ENCODE results near the gene EIF3B. TPM values are rescaled to one million over a fixed set of nuclear protein-coding genes. Genes with fewer than 3 reads are reported as not detected.
"Not testable (repeated sequence)": the region's sequence is repeated elsewhere in the genome, so short reads cannot be mapped to it uniquely, and the experiment has no call there.

EIF3B gene
- total RNA-seq, 1 donor from 2014 or later, result 107 TPM

DNA sequence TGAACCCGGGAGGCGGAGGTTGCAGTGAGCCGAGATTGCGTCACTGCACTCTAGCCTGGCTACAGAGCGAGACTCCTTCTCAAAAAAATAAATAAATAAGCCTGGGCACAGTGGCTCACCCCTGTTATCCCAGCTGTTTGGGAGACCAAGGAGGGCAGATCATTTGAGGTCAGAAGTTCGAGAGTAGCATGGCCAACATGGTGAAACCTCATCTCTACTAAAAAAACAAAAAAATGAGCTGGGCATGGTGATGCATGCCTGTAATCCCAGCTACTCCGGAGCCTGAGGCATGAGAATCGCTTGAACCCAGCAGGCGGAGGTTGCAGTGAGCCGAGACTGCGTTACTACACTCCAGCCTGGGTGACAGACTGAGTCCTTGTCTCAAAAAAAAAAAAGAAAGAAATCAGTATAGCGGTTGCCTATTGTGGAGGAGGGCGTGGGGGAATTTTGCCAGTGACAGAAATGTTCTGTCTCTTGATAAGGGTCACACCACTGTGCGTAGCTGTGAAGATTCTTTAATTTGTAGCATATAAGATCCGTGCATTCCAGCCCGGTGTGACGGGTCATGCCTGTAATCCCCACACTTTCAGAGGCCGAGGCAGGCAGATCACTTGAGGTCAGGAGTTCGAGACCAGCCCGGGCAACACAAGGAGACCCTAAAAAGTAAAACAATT, 17.9 kb upstream of the EIF3B start:
- H3K4me1 ChIP-seq, result no peaks in the 10 kb centered on the region
- no peak overlapping the region for H3K4me3 ChIP-seq
- no peaks in the 10 kb centered on the region for H3K36me3 ChIP-seq
- ATAC-seq, result no peak
- no peak for DNase-seq
- intact Hi-C loops (cut with DNase I), result no loop called here
- H3K27me3 ChIP-seq, result no peaks in the 10 kb centered on the region
- H3K9me3 ChIP-seq, result no peaks in the 10 kb centered on the region
- H3K27ac ChIP-seq, result no peak overlapping the region
- TF ChIP-seq, protein P1, sequence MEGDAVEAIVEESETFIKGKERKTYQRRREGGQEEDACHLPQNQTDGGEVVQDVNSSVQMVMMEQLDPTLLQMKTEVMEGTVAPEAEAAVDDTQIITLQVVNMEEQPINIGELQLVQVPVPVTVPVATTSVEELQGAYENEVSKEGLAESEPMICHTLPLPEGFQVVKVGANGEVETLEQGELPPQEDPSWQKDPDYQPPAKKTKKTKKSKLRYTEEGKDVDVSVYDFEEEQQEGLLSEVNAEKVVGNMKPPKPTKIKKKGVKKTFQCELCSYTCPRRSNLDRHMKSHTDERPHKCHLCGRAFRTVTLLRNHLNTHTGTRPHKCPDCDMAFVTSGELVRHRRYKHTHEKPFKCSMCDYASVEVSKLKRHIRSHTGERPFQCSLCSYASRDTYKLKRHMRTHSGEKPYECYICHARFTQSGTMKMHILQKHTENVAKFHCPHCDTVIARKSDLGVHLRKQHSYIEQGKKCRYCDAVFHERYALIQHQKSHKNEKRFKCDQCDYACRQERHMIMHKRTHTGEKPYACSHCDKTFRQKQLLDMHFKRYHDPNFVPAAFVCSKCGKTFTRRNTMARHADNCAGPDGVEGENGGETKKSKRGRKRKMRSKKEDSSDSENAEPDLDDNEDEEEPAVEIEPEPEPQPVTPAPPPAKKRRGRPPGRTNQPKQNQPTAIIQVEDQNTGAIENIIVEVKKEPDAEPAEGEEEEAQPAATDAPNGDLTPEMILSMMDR (IDR thresholded peaks at IDR 0.05), result no peak

DNA sequence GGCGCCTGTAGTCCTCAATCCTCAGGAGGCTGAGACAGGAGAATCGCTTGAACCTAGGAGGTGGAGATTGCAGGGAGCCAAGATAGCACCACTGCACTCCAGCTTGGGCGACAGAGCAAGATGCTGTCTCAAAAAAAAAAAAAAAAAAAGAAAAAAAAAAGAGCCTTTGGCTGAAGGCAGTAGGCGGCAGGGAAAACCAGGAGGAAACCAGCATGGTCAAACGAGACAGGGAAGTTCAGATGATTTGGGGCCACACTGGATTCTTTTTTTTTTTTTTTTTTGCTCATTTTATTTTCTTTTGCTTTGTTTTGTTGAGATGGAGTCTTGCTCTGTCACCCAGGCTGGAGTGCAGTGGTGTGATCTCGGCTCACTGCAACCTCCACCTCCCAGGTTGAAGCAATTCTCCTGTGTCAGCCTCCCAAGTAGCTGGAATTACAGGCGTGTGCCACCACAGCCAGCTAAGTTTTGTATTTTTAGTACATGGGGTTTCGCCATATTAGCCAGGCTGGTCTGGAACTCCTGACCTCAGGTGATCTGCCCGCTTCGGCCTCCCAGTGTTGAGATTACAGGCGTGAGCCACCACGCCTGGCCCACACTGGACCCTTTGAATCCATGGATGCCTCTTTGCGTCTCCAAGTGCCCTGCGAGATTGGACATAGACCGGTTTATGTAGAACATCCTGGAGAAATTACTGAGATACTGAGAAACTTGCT, 7.1 kb upstream of the EIF3B start:
- H3K9me3 ChIP-seq; DNase-seq; ATAC-seq; H3K27ac ChIP-seq; H3K4me1 ChIP-seq; intact Hi-C loops (cut with DNase I); H3K36me3 ChIP-seq; H3K27me3 ChIP-seq; H3K4me3 ChIP-seq: not testable (repeated sequence)

DNA sequence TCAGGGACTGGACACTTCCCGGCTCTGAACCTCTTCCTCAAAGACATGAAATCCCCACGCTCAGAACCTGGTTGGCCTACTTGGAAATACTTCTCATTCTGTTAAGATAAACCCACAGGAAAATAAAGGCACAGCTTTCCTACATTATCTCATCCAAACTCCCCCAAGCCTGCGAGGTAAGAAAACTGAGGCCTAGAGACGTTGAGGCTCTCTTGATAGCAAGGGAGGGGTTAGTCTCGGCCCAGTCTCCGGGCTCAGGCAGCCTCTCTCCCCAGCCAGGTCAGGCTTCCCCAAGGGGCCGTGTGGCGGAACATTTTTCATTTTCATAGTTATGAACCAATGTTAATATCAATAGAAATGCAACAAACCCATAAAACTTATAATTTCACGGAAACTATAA, 4.6 kb upstream of the EIF3B start:
- Histone ChIP-seq H3K4me3 (no peak overlapping the region), H3K9me3 (no peaks in the 10 kb centered on the region), H3K27ac (no peak overlapping the region), H3K4me1 (peaks cover 7% of the 10 kb centered on the region), H3K36me3 (no peaks in the 10 kb centered on the region), H3K27me3 (no peaks in the 10 kb centered on the region)
- no peak for ATAC-seq
- intact Hi-C loops (cut with DNase I), result loop anchor here (10.0 kb wide), 1 partner anchor 105 kb away; the partner anchor contains the start of genes MRM2 and NUDT1
- TF ChIP-seq, protein P1 (IDR thresholded peaks at IDR 0.05), result no peak
- no peak for DNase-seq

DNA sequence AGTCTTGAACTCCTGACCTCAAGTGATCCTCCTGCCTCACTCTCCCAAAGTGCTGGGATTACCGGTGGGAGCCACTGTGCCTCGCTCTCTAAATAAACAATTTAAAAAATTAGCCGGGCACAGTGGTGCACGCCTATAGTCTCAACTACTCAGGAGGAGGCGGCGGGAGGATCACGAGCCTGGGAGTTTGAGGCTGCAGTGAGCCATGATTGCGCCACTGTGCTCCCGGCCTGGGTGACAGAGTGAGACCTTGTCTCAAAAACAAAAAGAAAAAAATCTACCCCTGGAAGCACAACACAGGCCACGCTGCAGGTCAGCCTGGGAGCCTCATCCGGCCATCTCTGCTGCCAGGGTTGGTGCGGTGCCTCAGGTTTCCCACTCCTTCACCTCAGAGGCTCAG, 3.8 kb upstream of the EIF3B start:
- DNase-seq (no peak), ATAC-seq (no peak)
- intact Hi-C loops (cut with DNase I), result loop anchor here (10.0 kb wide), 1 partner anchor 106 kb away; the partner anchor contains the start of genes MRM2 and NUDT1
- H3K4me1 ChIP-seq, result peaks cover 10% of the 10 kb centered on the region
- H3K36me3 ChIP-seq, result no peaks in the 10 kb centered on the region
- no peaks in the 10 kb centered on the region for H3K27me3 ChIP-seq
- H3K9me3 ChIP-seq, result no peaks in the 10 kb centered on the region
- no peak overlapping the region for H3K27ac ChIP-seq
- no peak overlapping the region for H3K4me3 ChIP-seq
- TF ChIP-seq, protein P1 (IDR thresholded peaks at IDR 0.05), result no peak

DNA sequence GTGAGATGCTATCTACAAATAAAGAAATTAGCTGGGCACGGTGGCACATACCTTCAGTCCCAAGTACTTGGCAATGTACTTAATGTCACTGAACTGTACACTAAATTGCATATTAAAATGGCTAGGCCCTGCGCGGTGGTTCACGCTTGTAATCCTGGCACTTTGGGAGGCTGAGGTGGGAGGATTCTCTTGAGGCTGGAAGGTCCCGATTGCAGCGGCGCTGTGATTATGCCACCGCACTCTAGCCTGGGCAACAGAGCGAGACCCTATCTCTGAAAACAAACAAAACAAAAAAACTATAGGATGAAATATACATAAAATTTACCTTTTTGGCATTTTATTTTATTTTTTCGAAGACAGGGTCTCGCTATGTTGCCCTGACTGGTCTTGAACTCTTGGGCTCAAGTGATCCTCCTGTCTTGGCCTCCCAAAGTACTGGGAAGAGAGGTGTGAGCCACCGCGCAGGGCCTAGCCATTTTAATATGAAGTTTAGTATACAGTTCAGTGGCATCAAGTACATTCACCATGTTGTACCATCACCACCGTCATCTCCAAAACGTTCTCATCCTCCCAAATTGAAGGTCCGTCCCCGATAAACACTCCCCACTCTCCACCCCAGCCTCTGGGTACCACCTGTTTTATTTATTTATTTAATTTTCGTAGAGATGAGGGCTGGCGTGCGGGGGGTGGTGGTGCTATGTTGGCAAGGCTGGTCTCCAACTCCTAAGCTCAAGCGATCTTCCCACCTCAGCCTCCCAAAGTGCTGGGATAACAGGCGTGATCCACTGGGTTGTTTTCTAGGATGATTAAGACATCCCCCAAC, 1.3 kb upstream of the EIF3B start:
- intact Hi-C loops (cut with DNase I), result loop anchor here (10.0 kb wide), 1 partner anchor 109 kb away; the partner anchor contains the start of genes MRM2 and NUDT1
- TF ChIP-seq, protein P1 (IDR thresholded peaks at IDR 0.05), result no peak
- peak overlapping the region; percentile 99 for H3K4me3 ChIP-seq
- peak overlapping the region; percentile 100 for H3K27ac ChIP-seq
- H3K4me1 ChIP-seq, result peaks cover 34% of the 10 kb centered on the region
- no peaks in the 10 kb centered on the region for H3K9me3 ChIP-seq
- DNase-seq (no peak), ATAC-seq (no peak)
- H3K27me3 ChIP-seq, result no peaks in the 10 kb centered on the region
- H3K36me3 ChIP-seq, result peaks cover 8% of the 10 kb centered on the region

DNA sequence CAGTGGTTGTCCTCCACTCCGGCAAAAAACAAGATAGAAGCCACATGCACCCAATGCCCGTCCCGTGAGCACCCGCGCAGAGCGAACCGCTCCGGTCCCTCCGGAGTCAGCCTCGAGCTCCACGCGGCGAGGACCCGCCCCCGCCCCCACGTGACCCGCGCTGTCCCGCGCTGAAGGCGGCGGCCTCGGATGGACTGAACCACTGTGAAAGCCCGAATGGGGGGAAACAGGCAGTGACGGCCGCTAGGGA, 766 bp upstream of the EIF3B start:
- H3K9me3 ChIP-seq, result no peaks in the 10 kb centered on the region
- peaks cover 40% of the 10 kb centered on the region for H3K4me1 ChIP-seq
- no peaks in the 10 kb centered on the region for H3K27me3 ChIP-seq
- peak overlapping the region; percentile 99 for H3K4me3 ChIP-seq
- H3K36me3 ChIP-seq, result peaks cover 11% of the 10 kb centered on the region
- DNase-seq (peak; percentile 96), ATAC-seq (peak; percentile 90)
- TF ChIP-seq, protein P1 (IDR thresholded peaks at IDR 0.05), result no peak
- intact Hi-C loops (cut with DNase I), result loop anchor here (10.0 kb wide), 1 partner anchor 109 kb away; the partner anchor contains the start of genes MRM2 and NUDT1
- peak overlapping the region; percentile 100 for H3K27ac ChIP-seq
